Glutamatergic neuron (in vitro differentiated cells): Measurements from ENCODE around the gene TMEM31. TPM values are rescaled to one million over a fixed set of nuclear protein-coding genes. Genes with fewer than 3 reads are reported as not detected.

Experiments used
- DNase-seq: peaks from one replicate; pipeline ENCODE4 v3.0.0; 2022
- H3K27ac Mint-ChIP-seq: one replicate; pipeline ENCODE4 v1.8.0; 2020; ENCODE audit warnings: mild to moderate bottlenecking, mixed read lengths, inconsistent platforms; ENCODE audit not compliant: unreplicated experiment
- H3K27me3 Mint-ChIP-seq: one replicate; pipeline ENCODE4 v1.8.0; 2020; ENCODE audit warnings: mild to moderate bottlenecking, moderate library complexity, mixed read lengths, inconsistent platforms; ENCODE audit not compliant: unreplicated experiment
- H3K36me3 Mint-ChIP-seq: one replicate; pipeline ENCODE4 v1.8.0; 2020; ENCODE audit warnings: mild to moderate bottlenecking, mixed read lengths, inconsistent platforms; ENCODE audit not compliant: unreplicated experiment
- H3K4me1 Mint-ChIP-seq: one replicate; pipeline ENCODE4 v1.8.0; 2020; ENCODE audit warnings: mild to moderate bottlenecking, low read depth, mixed read lengths, inconsistent platforms; ENCODE audit not compliant: unreplicated experiment
- H3K4me3 Mint-ChIP-seq: one replicate; pipeline ENCODE4 v1.8.0; 2020; ENCODE audit warnings: mild to moderate bottlenecking, mixed read lengths, inconsistent platforms; ENCODE audit not compliant: unreplicated experiment
- H3K9me3 Mint-ChIP-seq: one replicate; pipeline ENCODE4 v1.8.0; 2020; ENCODE audit warnings: mild to moderate bottlenecking, moderate library complexity, mixed read lengths, inconsistent platforms; ENCODE audit not compliant: unreplicated experiment
- CTCF ChIP-seq: fragments of 200-600 bp; sonication (generic); IDR thresholded peaks from one replicate; pipeline ENCODE4 v1.5.0; 2021; ENCODE audit not compliant: partially characterized antibody, unreplicated experiment
- long read RNA-seq: library from polyadenylated mRNA; unstranded; transcript quantifications from one replicate; pipeline ENCODE4 v2.0.0, GENCODE V29; 2020; ENCODE audit not compliant: unreplicated experiment
- total RNA-seq: library from RNA; stranded (reverse); fragmentation: NEBNext Ultra II Directional; extraction: Animal tissue kit (Norgen Biotek cat#: 25700); gene quantifications from one replicate; pipeline ENCODE4 v1.2.1, GENCODE V29; 2021; ENCODE audit not compliant: unreplicated experiment

TMEM31 gene
- not detected for total RNA-seq
- long read RNA-seq: 0 reads

GRCh38 chrX:103710609-103711008 lies at the start of gene TMEM31:
TMEM31 (plus strand) TSS chrX:103710909; CDS start chrX:103712259, 1,350 bp downstream.
- DNase-seq: no peak
- Mint-ChIP-seq H3K27me3 (no peaks in the 10 kb centered on the region), H3K27ac (no peak within 1 kb of the TSS), H3K4me3 (no peak within 1 kb of the TSS), H3K4me1 (peaks cover 4% of the 10 kb centered on the region), H3K9me3 (no peaks in the 10 kb centered on the region), H3K36me3 (no peaks in the 10 kb centered on the region)
- no peak for TF ChIP-seq CTCF

GRCh38 chrX:103663981-103664762 lies 46.5 kb upstream of the TMEM31 start:
- H3K36me3 Mint-ChIP-seq: no peaks in the 10 kb centered on the region
- no peak for TF ChIP-seq CTCF
- peaks cover 2% of the 10 kb centered on the region for H3K4me1 Mint-ChIP-seq
- peak overlapping the region; percentile 87 for H3K4me3 Mint-ChIP-seq
- H3K27ac Mint-ChIP-seq: peak overlapping the region; percentile 59
- peaks cover 2% of the 10 kb centered on the region for H3K9me3 Mint-ChIP-seq
- no peaks in the 10 kb centered on the region for H3K27me3 Mint-ChIP-seq
- peak; percentile 11 for DNase-seq

GRCh38 chrX:103666202-103667107 lies 44.3 kb upstream of the TMEM31 start:
- no peak for DNase-seq
- Mint-ChIP-seq H3K4me1 (peaks cover 2% of the 10 kb centered on the region), H3K27me3 (no peaks in the 10 kb centered on the region), H3K4me3 (no peak overlapping the region), H3K9me3 (no peaks in the 10 kb centered on the region), H3K36me3 (no peaks in the 10 kb centered on the region), H3K27ac (no peak overlapping the region)
- no peak for TF ChIP-seq CTCF

- TF ChIP-seq CTCF: no peak
- Mint-ChIP-seq H3K27ac (no peak overlapping the region), H3K4me1 (no peaks in the 10 kb centered on the region), H3K4me3 (no peak overlapping the region), H3K9me3 (no peaks in the 10 kb centered on the region), H3K27me3 (no peaks in the 10 kb centered on the region), H3K36me3 (no peaks in the 10 kb centered on the region)
- no peak for DNase-seq
Observed at GRCh38 chrX:103669745-103670144, 41.0 kb upstream of the TMEM31 start.
